ENCODE measurements around the gene PPIF.

The PPIF gene

GRCh38 chr10:79349766-79350406 is 2.6 kb downstream of the PPIF start:
- Histone ChIP-seq H3K9me3 (no peaks in the 10 kb centered on the region), H3K4me3 (no peak overlapping the region), H3K36me3 (peaks cover 27 to 56% (median 53%) of the 10 kb centered on the region in 3 donors), H3K27ac (no peak overlapping the region), H3K27me3 (no peaks in the 10 kb centered on the region), H3K4me1 (peaks cover 0 to 25% (median 17%) of the 10 kb centered on the region in 4 donors)
- intact Hi-C loops (cut with DNase I; ENCODE audit: low total_unique reads): no loop called here
- TF ChIP-seq, protein P1, sequence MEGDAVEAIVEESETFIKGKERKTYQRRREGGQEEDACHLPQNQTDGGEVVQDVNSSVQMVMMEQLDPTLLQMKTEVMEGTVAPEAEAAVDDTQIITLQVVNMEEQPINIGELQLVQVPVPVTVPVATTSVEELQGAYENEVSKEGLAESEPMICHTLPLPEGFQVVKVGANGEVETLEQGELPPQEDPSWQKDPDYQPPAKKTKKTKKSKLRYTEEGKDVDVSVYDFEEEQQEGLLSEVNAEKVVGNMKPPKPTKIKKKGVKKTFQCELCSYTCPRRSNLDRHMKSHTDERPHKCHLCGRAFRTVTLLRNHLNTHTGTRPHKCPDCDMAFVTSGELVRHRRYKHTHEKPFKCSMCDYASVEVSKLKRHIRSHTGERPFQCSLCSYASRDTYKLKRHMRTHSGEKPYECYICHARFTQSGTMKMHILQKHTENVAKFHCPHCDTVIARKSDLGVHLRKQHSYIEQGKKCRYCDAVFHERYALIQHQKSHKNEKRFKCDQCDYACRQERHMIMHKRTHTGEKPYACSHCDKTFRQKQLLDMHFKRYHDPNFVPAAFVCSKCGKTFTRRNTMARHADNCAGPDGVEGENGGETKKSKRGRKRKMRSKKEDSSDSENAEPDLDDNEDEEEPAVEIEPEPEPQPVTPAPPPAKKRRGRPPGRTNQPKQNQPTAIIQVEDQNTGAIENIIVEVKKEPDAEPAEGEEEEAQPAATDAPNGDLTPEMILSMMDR (IDR thresholded peaks at IDR 0.05): no peak
- DNase-seq: no peak

- Histone ChIP-seq H3K36me3 (peaks cover 27 to 63% (median 57%) of the 10 kb centered on the region in 3 donors), H3K4me3 (no peak overlapping the region), H3K4me1 (peaks cover 0 to 25% (median 17%) of the 10 kb centered on the region in 4 donors), H3K9me3 (no peaks in the 10 kb centered on the region), H3K27me3 (no peaks in the 10 kb centered on the region), H3K27ac (no peak overlapping the region)
- TF ChIP-seq, protein P1 (IDR thresholded peaks at IDR 0.05): no peak
- intact Hi-C loops (cut with DNase I; ENCODE audit: low total_unique reads): no loop called here
- DNase-seq: peak in 1 of 2 donors; percentile 60
Measured at GRCh38 chr10:79350407-79351154, 3.3 kb downstream of the PPIF start.

DNA sequence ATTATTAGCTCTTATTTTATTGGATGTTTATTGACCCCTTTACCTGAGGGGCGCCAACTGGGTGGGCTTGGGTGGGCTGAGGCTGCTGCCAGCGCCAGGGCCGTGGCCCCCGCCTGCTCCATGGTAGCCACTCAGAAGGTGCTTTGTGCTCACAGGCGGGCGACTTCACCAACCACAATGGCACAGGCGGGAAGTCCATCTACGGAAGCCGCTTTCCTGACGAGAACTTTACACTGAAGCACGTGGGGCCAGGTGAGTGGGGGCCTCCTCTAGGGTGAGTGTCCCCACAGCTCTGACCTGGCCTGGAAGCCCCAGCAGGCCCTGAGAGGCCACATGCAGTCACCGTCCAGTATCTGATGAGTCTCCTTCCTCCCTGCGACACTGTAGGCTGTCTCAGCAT is 4.1 kb downstream of the PPIF start:
- Histone ChIP-seq H3K36me3 (peaks cover 27 to 65% (median 63%) of the 10 kb centered on the region in 3 donors), H3K4me1 (peaks cover 0 to 25% (median 17%) of the 10 kb centered on the region in 4 donors), H3K4me3 (no peak overlapping the region), H3K27me3 (no peaks in the 10 kb centered on the region), H3K9me3 (no peaks in the 10 kb centered on the region), H3K27ac (no peak overlapping the region)
- intact Hi-C loops (cut with DNase I; ENCODE audit: low total_unique reads): no loop called here
- DNase-seq: no peak
- TF ChIP-seq, protein P1 (IDR thresholded peaks at IDR 0.05): no peak

- intact Hi-C loops (cut with DNase I; ENCODE audit: low total_unique reads): no loop called here
- TF ChIP-seq, protein P1 (IDR thresholded peaks at IDR 0.05): no peak
- DNase-seq: no peak
Measured at GRCh38 chr10:79352035-79352877, 5.0 kb downstream of the PPIF start.

DNA sequence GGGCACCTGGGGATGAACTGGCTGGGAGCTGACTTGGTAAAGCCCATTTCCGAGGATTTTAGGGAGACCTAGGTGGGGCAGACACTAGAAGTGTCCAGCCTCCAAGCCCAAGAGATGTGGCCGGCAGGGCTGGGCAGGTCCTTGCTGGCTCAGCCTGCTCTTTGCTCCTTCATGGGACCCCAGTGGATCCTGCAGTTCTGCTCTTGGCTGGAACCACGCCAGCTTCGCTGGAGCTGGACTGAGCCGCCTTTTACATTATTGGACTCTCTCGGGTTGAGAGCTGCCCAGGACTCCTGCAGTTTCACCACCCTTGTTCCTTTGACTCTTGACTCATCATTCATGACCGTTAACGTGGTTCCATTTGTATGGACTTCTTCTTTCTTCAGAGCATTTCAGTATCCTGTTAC is 5.7 kb downstream of the PPIF start:
- intact Hi-C loops (cut with DNase I; ENCODE audit: low total_unique reads): no loop called here
- no peak overlapping the region for H3K27ac ChIP-seq
- no peaks in the 10 kb centered on the region for H3K27me3 ChIP-seq
- DNase-seq: peak in 1 of 2 donors; percentile 63
- H3K9me3 ChIP-seq: no peaks in the 10 kb centered on the region
- no peak overlapping the region for H3K4me3 ChIP-seq
- H3K4me1 ChIP-seq: peaks cover 0 to 12% (median 9%) of the 10 kb centered on the region in 4 donors
- TF ChIP-seq, protein P1 (IDR thresholded peaks at IDR 0.05): no peak
- peaks cover 27 to 73% (median 67%) of the 10 kb centered on the region in 3 donors for H3K36me3 ChIP-seq

More at GRCh38 chr10:79352035-79352877, 5.0 kb downstream of the PPIF start:
- peaks cover 0 to 18% (median 13%) of the 10 kb centered on the region in 4 donors for H3K4me1 ChIP-seq
- no peak overlapping the region for H3K4me3 ChIP-seq
- H3K36me3 ChIP-seq: peaks cover 27 to 69% (median 67%) of the 10 kb centered on the region in 3 donors
- H3K27ac ChIP-seq: no peak overlapping the region
- H3K27me3 ChIP-seq: no peaks in the 10 kb centered on the region
- H3K9me3 ChIP-seq: no peaks in the 10 kb centered on the region
